ENCODE measurements around the gene PABPN1L. TPM values are rescaled to one million over a fixed set of nuclear protein-coding genes. Genes with fewer than 3 reads are reported as not detected.

PABPN1L gene
- total and polyA plus RNA-seq, 9 of the 15 experiments (the other 6 are each of a cell fraction or from before 2014, with no cell fraction given) = 0.11 to 0.32 TPM; not detected in 7

DNA sequence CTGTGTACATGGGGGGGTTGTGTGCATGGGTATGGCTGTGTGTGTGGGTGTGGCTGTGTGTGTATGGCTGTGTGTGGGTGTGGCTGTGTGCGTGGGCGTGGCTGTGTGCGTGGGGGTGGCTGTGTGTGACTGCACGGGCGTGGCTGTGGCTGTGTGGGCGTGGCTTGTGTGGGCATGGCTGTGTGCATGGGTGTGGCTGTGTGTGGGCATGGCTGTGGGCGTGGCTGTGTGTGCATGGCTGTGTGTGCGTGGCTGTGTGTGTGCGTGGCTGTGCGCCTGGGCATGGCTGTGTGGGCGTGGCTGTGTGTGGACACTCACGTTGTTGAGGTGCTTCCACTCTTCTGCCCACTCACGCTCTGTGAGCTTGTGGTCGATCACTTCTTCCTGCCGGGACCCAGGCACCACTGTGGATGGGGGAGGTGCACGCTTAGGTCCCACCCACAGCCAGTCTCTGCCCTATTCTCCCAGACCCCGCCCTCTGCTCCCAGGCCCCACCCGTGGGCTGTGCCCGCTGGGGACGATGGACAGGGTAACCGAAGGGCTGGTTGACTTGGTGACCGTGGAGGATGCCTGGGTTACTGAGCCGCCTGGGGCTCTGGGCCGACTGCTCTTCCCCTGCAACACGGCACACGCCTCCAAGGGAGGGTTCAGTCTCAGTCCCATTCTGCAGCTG is 16.0 kb upstream of the PABPN1L start (continued):
- TF ChIP-seq FIP1L1 (IDR thresholded peaks at IDR 0.05; ENCODE audit: low read depth, low read length, poor library complexity, severe bottlenecking) (peak; percentile 77), MYNN (IDR thresholded peaks at IDR 0.05) (peak; percentile 82), MYNN (CRISPR knock-in tag; IDR thresholded peaks at IDR 0.05) (no peak), KAT2B (IDR thresholded peaks at IDR 0.05; ENCODE audit: low read depth, low read length) (no peak), PML (IDR thresholded peaks at IDR 0.05; ENCODE audit: low read length) (no peak), ZBTB8A (IDR thresholded peaks at IDR 0.05; ENCODE audit: partially characterized antibody) (no peak), SMARCA5 (IDR thresholded peaks at IDR 0.05) (no peak), KLF6 (CRISPR knock-in tag; IDR thresholded peaks at IDR 0.05; ENCODE audit: borderline replicate concordance) (no peak), SP1 (CRISPR knock-in tag; IDR thresholded peaks at IDR 0.05) (peak; percentile 49; the same call in 1 of the 2 replicates), GTF2F1 (IDR thresholded peaks at IDR 0.05; ENCODE audit: low read depth, low read length) (no peak), EHMT2 (IDR thresholded peaks at IDR 0.05) (0 out of 2 replicates have a peak, but pooled peaks have one; percentile 23), FOXJ2 (tag; IDR thresholded peaks at IDR 0.05) (no peak), CEBPG (CRISPR knock-in tag; IDR thresholded peaks at IDR 0.05) (no peak), CEBPG (tag; conservative IDR thresholded peaks at IDR 0.05 in 1 of 2, IDR thresholded peaks at IDR 0.05 in 1 of 2) (no peak), HMGN3 (IDR thresholded peaks at IDR 0.05; ENCODE audit: borderline replicate concordance, extremely low read depth, insufficient read length, low read depth, low read length) (peak; percentile 30), ETV5 (CRISPR knock-in tag; IDR thresholded peaks at IDR 0.05; ENCODE audit: low read depth) (no peak), SMAD3 (CRISPR knock-in tag; conservative IDR thresholded peaks at IDR 0.05) (no peak), ZNF785 (CRISPR knock-in tag; IDR thresholded peaks at IDR 0.05) (no peak), MYC (IDR thresholded peaks at IDR 0.05; ENCODE audit: low read depth, low read length) (no peak), MYC (CRISPR knock-in tag; IDR thresholded peaks at IDR 0.05; ENCODE audit: borderline replicate concordance, low read depth) (no peak)
- TF ChIP-seq, protein P1, sequence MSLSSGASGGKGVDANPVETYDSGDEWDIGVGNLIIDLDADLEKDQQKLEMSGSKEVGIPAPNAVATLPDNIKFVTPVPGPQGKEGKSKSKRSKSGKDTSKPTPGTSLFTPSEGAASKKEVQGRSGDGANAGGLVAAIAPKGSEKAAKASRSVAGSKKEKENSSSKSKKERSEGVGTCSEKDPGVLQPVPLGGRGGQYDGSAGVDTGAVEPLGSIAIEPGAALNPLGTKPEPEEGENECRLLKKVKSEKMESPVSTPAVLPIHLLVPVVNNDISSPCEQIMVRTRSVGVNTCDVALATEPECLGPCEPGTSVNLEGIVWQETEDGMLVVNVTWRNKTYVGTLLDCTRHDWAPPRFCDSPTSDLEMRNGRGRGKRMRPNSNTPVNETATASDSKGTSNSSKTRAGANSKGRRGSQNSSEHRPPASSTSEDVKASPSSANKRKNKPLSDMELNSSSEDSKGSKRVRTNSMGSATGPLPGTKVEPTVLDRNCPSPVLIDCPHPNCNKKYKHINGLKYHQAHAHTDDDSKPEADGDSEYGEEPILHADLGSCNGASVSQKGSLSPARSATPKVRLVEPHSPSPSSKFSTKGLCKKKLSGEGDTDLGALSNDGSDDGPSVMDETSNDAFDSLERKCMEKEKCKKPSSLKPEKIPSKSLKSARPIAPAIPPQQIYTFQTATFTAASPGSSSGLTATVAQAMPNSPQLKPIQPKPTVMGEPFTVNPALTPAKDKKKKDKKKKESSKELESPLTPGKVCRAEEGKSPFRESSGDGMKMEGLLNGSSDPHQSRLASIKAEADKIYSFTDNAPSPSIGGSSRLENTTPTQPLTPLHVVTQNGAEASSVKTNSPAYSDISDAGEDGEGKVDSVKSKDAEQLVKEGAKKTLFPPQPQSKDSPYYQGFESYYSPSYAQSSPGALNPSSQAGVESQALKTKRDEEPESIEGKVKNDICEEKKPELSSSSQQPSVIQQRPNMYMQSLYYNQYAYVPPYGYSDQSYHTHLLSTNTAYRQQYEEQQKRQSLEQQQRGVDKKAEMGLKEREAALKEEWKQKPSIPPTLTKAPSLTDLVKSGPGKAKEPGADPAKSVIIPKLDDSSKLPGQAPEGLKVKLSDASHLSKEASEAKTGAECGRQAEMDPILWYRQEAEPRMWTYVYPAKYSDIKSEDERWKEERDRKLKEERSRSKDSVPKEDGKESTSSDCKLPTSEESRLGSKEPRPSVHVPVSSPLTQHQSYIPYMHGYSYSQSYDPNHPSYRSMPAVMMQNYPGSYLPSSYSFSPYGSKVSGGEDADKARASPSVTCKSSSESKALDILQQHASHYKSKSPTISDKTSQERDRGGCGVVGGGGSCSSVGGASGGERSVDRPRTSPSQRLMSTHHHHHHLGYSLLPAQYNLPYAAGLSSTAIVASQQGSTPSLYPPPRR (CRISPR knock-in tag; IDR thresholded peaks at IDR 0.05; ENCODE audit: borderline replicate concordance) = no peak
- TF ChIP-seq, protein P2, sequence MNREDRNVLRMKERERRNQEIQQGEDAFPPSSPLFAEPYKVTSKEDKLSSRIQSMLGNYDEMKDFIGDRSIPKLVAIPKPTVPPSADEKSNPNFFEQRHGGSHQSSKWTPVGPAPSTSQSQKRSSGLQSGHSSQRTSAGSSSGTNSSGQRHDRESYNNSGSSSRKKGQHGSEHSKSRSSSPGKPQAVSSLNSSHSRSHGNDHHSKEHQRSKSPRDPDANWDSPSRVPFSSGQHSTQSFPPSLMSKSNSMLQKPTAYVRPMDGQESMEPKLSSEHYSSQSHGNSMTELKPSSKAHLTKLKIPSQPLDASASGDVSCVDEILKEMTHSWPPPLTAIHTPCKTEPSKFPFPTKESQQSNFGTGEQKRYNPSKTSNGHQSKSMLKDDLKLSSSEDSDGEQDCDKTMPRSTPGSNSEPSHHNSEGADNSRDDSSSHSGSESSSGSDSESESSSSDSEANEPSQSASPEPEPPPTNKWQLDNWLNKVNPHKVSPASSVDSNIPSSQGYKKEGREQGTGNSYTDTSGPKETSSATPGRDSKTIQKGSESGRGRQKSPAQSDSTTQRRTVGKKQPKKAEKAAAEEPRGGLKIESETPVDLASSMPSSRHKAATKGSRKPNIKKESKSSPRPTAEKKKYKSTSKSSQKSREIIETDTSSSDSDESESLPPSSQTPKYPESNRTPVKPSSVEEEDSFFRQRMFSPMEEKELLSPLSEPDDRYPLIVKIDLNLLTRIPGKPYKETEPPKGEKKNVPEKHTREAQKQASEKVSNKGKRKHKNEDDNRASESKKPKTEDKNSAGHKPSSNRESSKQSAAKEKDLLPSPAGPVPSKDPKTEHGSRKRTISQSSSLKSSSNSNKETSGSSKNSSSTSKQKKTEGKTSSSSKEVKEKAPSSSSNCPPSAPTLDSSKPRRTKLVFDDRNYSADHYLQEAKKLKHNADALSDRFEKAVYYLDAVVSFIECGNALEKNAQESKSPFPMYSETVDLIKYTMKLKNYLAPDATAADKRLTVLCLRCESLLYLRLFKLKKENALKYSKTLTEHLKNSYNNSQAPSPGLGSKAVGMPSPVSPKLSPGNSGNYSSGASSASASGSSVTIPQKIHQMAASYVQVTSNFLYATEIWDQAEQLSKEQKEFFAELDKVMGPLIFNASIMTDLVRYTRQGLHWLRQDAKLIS (CRISPR knock-in tag; IDR thresholded peaks at IDR 0.05) = 0 out of 2 replicates have a peak, but pooled peaks have one; percentile 49

Measured in K562 (cell line).